GM12878 (cell line): ENCODE measurements around the gene PRKN. TPM values are rescaled to one million over a fixed set of nuclear protein-coding genes. Genes with fewer than 3 reads are reported as not detected.

Source experiments
- ATAC-seq: fragments of 200-7000 bp; cut with Tn5 transposase; 3 replicates; pipeline ENCODE4 v1.9.1; 2020; ENCODE audit warnings: mild to moderate bottlenecking, moderate library complexity
- BruUV-seq: library from RNA; stranded (reverse); fragments of 400-500 nt; replicated peaks from 2 replicates; lab custom pipeline; 2021; lab: Mats Ljungman, UMichigan
- CTCF ChIA-PET: fragments of 300-600 bp; sonication (Branson Sonifier 250); formaldehyde crosslinking; extraction: SDS; loops from one replicate; lab custom pipeline; 2021; ENCODE audit warnings: inconsistent platforms; lab: Yijun Ruan, JAX
- POLR2A ChIA-PET: fragments of 350-600 bp; formaldehyde crosslinking; extraction: SDS; loops from one replicate; lab custom pipeline; 2021; ENCODE audit warnings: inconsistent platforms; lab: Charles Lee
- RAD21 ChIA-PET: fragments of 300-600 bp; sonication (Branson Sonifier 250); formaldehyde crosslinking; loops from one replicate; lab custom pipeline; 2023; ENCODE audit warnings: antibody characterized with exemption; ENCODE audit not compliant: unreplicated experiment; lab: Charles Lee
- SMC1A ChIA-PET: fragments of 300-600 bp; sonication (Branson Sonifier 250); formaldehyde crosslinking; loops from one replicate; lab custom pipeline; 2023; ENCODE audit not compliant: unreplicated experiment, uncharacterized antibody; lab: Charles Lee
- DNase-seq: peaks from one replicate; pipeline ENCODE4 v3.0.0-alpha.2; 2011; ENCODE audit warnings: low read depth, low spot score
- FAIRE-seq: peaks from 3 replicates; lab custom pipeline; 2011; peaks lifted over from hg19 to GRCh38; lab: Jason Lieb, UNC
- H2AFZ ChIP-seq: 2 replicates; pipeline ENCODE4 v1.6.0; 2011; ENCODE audit warnings: low read depth, low read length, control low read depth; ENCODE audit not compliant: control insufficient read depth
- H3K27ac ChIP-seq: 2 replicates; pipeline ENCODE4 v1.5.1; 2011; ENCODE audit warnings: control low read depth; ENCODE audit not compliant: control insufficient read depth, insufficient read depth
- H3K27me3 ChIP-seq, 2 experiments: replicated peaks in 1 of 2; 2 replicates each; pipeline versions ENCODE4 v1.6.0 to v1.6.1; 2011; ENCODE audit warnings: low read length in 1 of 2; ENCODE audit not compliant: control insufficient read depth in 2 of 2, insufficient read depth in 2 of 2
- H3K36me3 ChIP-seq, 2 experiments: 2 replicates each; pipeline ENCODE4 v1.5.1; 2011; ENCODE audit warnings: low read length in 1 of 2; ENCODE audit not compliant: control insufficient read depth in 2 of 2, insufficient read depth in 2 of 2
- H3K4me1 ChIP-seq: 2 replicates; pipeline ENCODE4 v1.6.1; 2011; ENCODE audit warnings: mild to moderate bottlenecking, low read length, moderate library complexity, mixed read lengths; ENCODE audit not compliant: control insufficient read depth, insufficient read depth
- H3K4me2 ChIP-seq: 2 replicates; pipeline ENCODE4 v1.6.0; 2011; ENCODE audit warnings: control low read depth; ENCODE audit not compliant: control insufficient read depth, insufficient read depth
- H3K4me3 ChIP-seq: fragments of 200-600 bp; sonication (generic); 2 replicates; pipeline ENCODE4 v1.5.1; 2016
- H3K79me2 ChIP-seq: 2 replicates; pipeline ENCODE4 v1.6.0; 2011; ENCODE audit warnings: low read length; ENCODE audit not compliant: control insufficient read depth, insufficient read depth
- H3K9ac ChIP-seq: 2 replicates; pipeline ENCODE4 v1.8.0; 2011; ENCODE audit warnings: low read length, control low read depth, mixed read lengths; ENCODE audit not compliant: control insufficient read depth, insufficient read depth
- H3K9me3 ChIP-seq: replicated peaks from 3 replicates; pipeline ENCODE4 v1.5.1; 2011; ENCODE audit warnings: mild to moderate bottlenecking, low read length; ENCODE audit not compliant: control insufficient read depth, insufficient read depth
- H4K20me1 ChIP-seq: 2 replicates; pipeline ENCODE4 v1.6.0; 2011; ENCODE audit not compliant: control insufficient read depth, insufficient read depth
- BHLHE40 ChIP-seq, 2 experiments: fragments of 450-650 bp in 1 of 2; IDR thresholded peaks; 2 replicates each; pipeline ENCODE4 v1.6.1; 2011 to 2017; ENCODE audit warnings: low read depth in 2 of 2, borderline replicate concordance in 1 of 2, improper control_type of control experiment in 1 of 2, low read length in 1 of 2, mild to moderate bottlenecking in 1 of 2
- BRCA1 ChIP-seq: IDR thresholded peaks from 2 replicates; pipeline ENCODE4 v1.6.1; 2011; ENCODE audit warnings: low read depth, low read length, improper control_type of control experiment
- EED ChIP-seq: sonication (generic); IDR thresholded peaks from 2 replicates; pipeline ENCODE4 v1.6.1; 2016; ENCODE audit warnings: antibody characterized with exemption, low read depth
- GATAD2B ChIP-seq: fragments of 450-650 bp; conservative IDR thresholded peaks from 2 replicates; pipeline ENCODE4 v1.6.1; 2017; ENCODE audit warnings: low read depth, mild to moderate bottlenecking, moderate library complexity
- NFIC ChIP-seq: IDR thresholded peaks from 2 replicates; pipeline ENCODE4 v1.6.1; 2012; ENCODE audit warnings: low read depth, mild to moderate bottlenecking, inconsistent platforms, low read length, moderate library complexity
- PBX3 ChIP-seq: IDR thresholded peaks from 2 replicates; pipeline ENCODE4 v1.6.1; 2011; ENCODE audit warnings: mild to moderate bottlenecking, low read depth, low read length, moderate library complexity; ENCODE audit not compliant: insufficient replicate concordance
- POLR2AphosphoS2 ChIP-seq: IDR thresholded peaks from 2 replicates; pipeline ENCODE4 v1.6.1; 2011; ENCODE audit warnings: low read depth, mild to moderate bottlenecking, low read length, improper control_type of control experiment, moderate library complexity
- RBBP5 ChIP-seq: fragments of 200-600 bp; sonication (generic); conservative IDR thresholded peaks from 2 replicates; pipeline ENCODE4 v1.6.1; 2016
- RCOR1 ChIP-seq: conservative IDR thresholded peaks from 2 replicates; pipeline ENCODE4 v1.6.1; 2012; ENCODE audit warnings: low read depth, low read length, improper control_type of control experiment
- SKIL ChIP-seq: fragments of 450-650 bp; IDR thresholded peaks from 2 replicates; pipeline ENCODE4 v1.6.1; 2017; ENCODE audit warnings: mild to moderate bottlenecking, low read depth, inconsistent platforms; ENCODE audit not compliant: poor library complexity, severe bottlenecking
- ZBTB11 ChIP-seq: fragments of 450-650 bp; formaldehyde crosslinking; IDR thresholded peaks from 2 replicates; pipeline ENCODE4 v1.5.0; 2022; ENCODE audit warnings: mild to moderate bottlenecking, missing genetic modification characterization
- ZNF622 ChIP-seq: fragments of 450-650 bp; IDR thresholded peaks from 2 replicates; pipeline ENCODE4 v1.6.1; 2017; ENCODE audit warnings: mild to moderate bottlenecking, inconsistent platforms
- WGBS: methylation state at CpG from one replicate; pipeline ENCODE4 v1.1.6; 2016; ENCODE audit warnings: low lambda C conversion rate; ENCODE audit not compliant: insufficient replicate concordance, insufficient coverage; ENCODE audit errors: missing lambda C conversion rate; 5-methylcytosine and 5-hydroxymethylcytosine counted together
- in situ Hi-C: fragments of 300-500 bp; cut with MboI; formaldehyde crosslinking; loops from 9 replicates; pipeline ENCODE4 v1.14.3; 2018; ENCODE audit warnings: mixed read lengths
- intact Hi-C: fragments of 100-400 bp; cut with micrococcal nuclease; formaldehyde crosslinking; loops from one replicate; pipeline ENCODE4 v1.14.2; 2022; ENCODE audit not compliant: unreplicated experiment
- polyA plus RNA-seq, 11 experiments: library from polyadenylated mRNA; depleted of rRNA in 4 of 11; unstranded in 6 of 11; stranded (reverse) in 5 of 11; fragments of >200 nt; fragmentation: Nextera tagmentation in 4 of 11; fragmentation: Illumina TruSeq in 1 of 11; extraction: Ambion mirVana in 4 of 11; extraction: Trizol in 1 of 11; gene quantifications; 1 replicate in 1 of 11; 2 replicates in 10 of 11; pipeline versions ENCODE4 v1.2.1 to v1.2.3, GENCODE V29; 2011 to 2016; ENCODE audit warnings: inconsistent platforms in 2 of 11, missing spikeins in 2 of 11, low read depth in 1 of 11
- total RNA-seq, 4 experiments: library from RNA; depleted of rRNA in 3 of 4; stranded (reverse); fragments of >200 nt in 3 of 4; fragmentation: Illumina TruSeq in 1 of 4; extraction: Trizol in 1 of 4; gene quantifications; 2 replicates each; pipeline versions ENCODE4 v1.2.1 to v1.2.3, GENCODE V29; 2013 to 2021
- TF ChIP-seq, protein P1 (sequence below): fragments of 450-650 bp; IDR thresholded peaks from 2 replicates; pipeline ENCODE4 v1.6.1; 2017; ENCODE audit warnings: mild to moderate bottlenecking, moderate library complexity

Gene PRKN
- total and polyA plus RNA-seq, 10 of the 15 experiments (the other 5 are each of a cell fraction or from before 2014, with no cell fraction given) = 0.06 to 0.09 TPM; not detected in 8

DNA sequence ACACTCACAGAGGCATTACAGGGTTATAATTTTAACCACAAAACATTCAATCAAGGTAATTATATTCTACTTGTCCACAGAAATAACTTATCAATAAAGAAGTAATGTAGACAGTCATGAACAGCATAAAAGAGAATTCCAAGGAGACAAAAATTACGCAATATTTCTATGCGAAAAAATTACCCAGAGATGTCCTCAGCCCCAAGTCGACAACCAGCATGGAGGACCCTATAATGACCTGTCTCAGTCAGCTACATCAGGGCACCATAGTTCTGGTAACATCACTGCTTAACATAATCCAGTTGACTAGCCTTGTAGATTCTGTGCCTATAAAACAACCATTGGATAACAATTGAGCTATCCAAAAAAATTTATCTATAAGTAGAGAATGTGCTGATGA is 579.8 kb downstream of the PRKN start:
- ChIA-PET RAD21 (no interaction called here), POLR2A (no interaction called here), CTCF (no interaction called here), SMC1A (interaction anchor here (0.5 kb wide), 1 partner anchor 751 kb away, joined by 3 read pairs; no protein-coding TSS in a partner anchor)
- no peaks in the 10 kb centered on the region for H3K79me2 ChIP-seq
- H3K4me1 ChIP-seq = no peaks in the 10 kb centered on the region
- no peak overlapping the region for H3K4me3 ChIP-seq
- H3K36me3 ChIP-seq = no peaks in the 10 kb centered on the region
- H3K27me3 ChIP-seq = no peaks in the 10 kb centered on the region
- WGBS = 29% methylated on average over 3 of the region's 3 CpGs
- no TSS peak for BruUV-seq
- H2AFZ ChIP-seq = no peak overlapping the region
- no peaks in the 10 kb centered on the region for H3K9me3 ChIP-seq
- no peak for ATAC-seq
- no peak for FAIRE-seq
- no peak overlapping the region for H3K27ac ChIP-seq
- DNase-seq = no peak
- H4K20me1 ChIP-seq = no peaks in the 10 kb centered on the region
- intact Hi-C loops (no loop called here), in situ Hi-C loops (no loop called here)
- no peak overlapping the region for H3K4me2 ChIP-seq
- no peak overlapping the region for H3K9ac ChIP-seq
- TF ChIP-seq NFIC (no peak), RCOR1 (no peak), GATAD2B (no peak), EED (no peak), POLR2AphosphoS2 (no peak), BRCA1 (no peak), PBX3 (no peak), ZNF622 (no peak), BHLHE40 (IDR thresholded peaks at IDR 0.05; ENCODE audit: borderline replicate concordance in 1 of 2, low read depth in 2 of 2, low read length in 1 of 2) (no peak), RBBP5 (no peak), ZBTB11 (CRISPR knock-in tag) (no peak), SKIL (no peak)
- TF ChIP-seq, protein P1, sequence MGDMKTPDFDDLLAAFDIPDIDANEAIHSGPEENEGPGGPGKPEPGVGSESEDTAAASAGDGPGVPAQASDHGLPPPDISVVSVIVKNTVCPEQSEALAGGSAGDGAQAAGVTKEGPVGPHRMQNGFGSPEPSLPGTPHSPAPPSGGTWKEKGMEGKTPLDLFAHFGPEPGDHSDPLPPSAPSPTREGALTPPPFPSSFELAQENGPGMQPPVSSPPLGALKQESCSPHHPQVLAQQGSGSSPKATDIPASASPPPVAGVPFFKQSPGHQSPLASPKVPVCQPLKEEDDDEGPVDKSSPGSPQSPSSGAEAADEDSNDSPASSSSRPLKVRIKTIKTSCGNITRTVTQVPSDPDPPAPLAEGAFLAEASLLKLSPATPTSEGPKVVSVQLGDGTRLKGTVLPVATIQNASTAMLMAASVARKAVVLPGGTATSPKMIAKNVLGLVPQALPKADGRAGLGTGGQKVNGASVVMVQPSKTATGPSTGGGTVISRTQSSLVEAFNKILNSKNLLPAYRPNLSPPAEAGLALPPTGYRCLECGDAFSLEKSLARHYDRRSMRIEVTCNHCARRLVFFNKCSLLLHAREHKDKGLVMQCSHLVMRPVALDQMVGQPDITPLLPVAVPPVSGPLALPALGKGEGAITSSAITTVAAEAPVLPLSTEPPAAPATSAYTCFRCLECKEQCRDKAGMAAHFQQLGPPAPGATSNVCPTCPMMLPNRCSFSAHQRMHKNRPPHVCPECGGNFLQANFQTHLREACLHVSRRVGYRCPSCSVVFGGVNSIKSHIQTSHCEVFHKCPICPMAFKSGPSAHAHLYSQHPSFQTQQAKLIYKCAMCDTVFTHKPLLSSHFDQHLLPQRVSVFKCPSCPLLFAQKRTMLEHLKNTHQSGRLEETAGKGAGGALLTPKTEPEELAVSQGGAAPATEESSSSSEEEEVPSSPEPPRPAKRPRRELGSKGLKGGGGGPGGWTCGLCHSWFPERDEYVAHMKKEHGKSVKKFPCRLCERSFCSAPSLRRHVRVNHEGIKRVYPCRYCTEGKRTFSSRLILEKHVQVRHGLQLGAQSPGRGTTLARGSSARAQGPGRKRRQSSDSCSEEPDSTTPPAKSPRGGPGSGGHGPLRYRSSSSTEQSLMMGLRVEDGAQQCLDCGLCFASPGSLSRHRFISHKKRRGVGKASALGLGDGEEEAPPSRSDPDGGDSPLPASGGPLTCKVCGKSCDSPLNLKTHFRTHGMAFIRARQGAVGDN = no peak
